Activated CD4-positive, alpha-beta T cell treated with anti-CD3 and anti-CD28 coated beads, Interleukin-2, amount 50 U/mL, for 4 hours (primary cell): ENCODE measurements around the gene DENND2A.
"Not testable (repeated sequence)": the region's sequence is repeated elsewhere in the genome, so short reads cannot be mapped to it uniquely, and the experiment has no call there.

ENCODE experiments used
- DNase-seq, 2 experiments: peaks; one replicate each; pipeline ENCODE4 v3.0.0-alpha.2; 2020

Gene DENND2A

GRCh38 chr7:140644761-140645160 lies 4.1 kb upstream of the DENND2A start:
- DNase-seq, result not testable (repeated sequence)

GRCh38 chr7:140643416-140643815 lies 2.8 kb upstream of the DENND2A start:
- no peak for DNase-seq

GRCh38 chr7:140641524-140642195 lies 1.0 kb upstream of the DENND2A start:
- no peak for DNase-seq

DNA sequence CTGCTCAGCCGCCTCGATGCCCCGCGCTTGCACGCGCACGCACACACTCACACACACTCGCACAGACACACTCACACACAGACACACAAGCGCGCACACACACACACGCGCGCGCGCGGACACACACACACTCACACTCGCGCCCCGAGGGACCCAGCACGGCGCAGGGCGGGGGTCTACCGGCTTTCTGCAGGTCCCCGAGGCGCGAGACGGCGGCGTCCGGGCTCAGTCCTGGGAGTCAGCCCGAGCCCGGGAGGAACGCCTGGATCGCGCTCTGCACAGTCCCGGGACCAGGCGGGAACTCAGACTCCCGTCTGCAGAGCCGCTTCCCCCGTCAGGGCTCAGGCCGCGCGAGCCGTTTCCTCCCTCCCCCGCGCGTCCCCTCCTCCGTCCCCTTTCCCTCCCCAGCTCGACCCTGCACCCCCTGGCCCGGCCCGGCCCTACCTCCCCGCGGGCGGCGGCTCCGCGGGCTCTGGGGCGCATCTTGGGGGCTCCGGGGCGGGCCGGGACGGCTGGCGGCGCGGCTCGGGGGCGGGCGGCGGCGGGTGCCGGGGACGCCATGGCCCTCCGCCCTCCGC lies 464 bp downstream of the DENND2A start:
- no peak for DNase-seq

- peak in 1 of 2 experiments; percentile 14 for DNase-seq
Measured at GRCh38 chr7:140639366-140640053, 1.1 kb downstream of the DENND2A start.

GRCh38 chr7:140638173-140638791 lies 2.3 kb downstream of the DENND2A start:
- DNase-seq, result no peak

DNA sequence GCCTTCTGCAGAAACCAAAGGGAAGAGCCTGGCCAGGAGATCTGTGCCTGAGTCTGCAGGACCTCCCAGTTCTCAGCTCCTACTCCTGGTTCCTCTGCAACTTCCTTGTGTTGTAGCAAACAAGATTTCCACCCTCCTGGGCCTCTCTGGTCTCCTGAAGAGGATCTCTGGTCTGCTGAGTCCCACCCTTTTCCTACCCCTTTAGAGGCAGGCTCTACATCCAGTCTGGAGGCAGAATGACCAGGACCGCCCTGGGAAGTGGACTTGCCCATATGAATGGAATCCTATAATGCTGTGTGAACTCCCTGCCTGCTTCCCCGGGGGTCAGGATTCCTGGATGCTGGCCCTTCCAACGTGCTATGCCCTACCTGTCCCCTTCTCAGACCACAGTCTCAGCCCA lies 3.2 kb downstream of the DENND2A start:
- no peak for DNase-seq

DNA sequence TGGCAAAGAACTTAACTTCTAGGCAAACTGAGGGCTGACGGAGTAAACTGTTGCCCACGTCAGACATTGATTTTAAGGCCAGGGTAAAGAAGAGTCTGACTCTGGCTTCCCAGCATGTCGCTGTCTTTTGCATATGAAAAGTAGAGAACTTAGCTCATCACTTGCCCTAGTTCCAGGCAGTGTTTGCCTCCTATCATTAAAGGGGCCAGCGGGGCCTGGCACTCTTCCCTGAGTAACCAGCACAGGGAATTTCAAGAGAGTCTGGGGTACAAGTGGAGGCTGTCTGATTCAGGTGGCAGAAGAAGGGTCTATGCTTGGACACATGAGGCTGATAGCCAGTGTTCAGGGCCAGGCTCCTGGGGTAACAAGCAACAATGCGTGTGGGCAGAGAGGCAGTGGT lies 4.8 kb downstream of the DENND2A start:
- no peak for DNase-seq

GRCh38 chr7:140635345-140635744 lies 5.3 kb downstream of the DENND2A start:
- no peak for DNase-seq

GRCh38 chr7:140631602-140632001 lies 9.0 kb downstream of the DENND2A start:
- DNase-seq, result no peak

DNA sequence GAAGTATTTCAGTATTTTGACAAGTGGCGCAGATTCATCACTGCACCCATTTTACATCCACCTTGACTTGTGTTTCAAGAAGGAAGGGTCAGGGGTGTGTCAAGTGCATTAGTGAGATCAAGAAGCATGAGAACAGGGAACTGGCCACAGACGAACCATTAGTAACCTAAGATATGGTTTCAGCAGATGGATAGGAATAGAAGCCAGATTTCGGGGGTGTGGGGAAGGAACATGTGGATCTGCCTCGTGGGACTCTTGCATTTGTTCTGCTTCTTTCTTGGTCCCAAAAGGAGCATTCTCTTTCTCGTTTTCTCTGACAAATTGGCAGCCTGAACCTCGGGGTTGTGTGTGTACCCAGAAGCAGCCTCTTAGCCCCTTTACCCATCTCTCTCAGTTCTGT lies 9.6 kb downstream of the DENND2A start:
- DNase-seq, result no peak

DNA sequence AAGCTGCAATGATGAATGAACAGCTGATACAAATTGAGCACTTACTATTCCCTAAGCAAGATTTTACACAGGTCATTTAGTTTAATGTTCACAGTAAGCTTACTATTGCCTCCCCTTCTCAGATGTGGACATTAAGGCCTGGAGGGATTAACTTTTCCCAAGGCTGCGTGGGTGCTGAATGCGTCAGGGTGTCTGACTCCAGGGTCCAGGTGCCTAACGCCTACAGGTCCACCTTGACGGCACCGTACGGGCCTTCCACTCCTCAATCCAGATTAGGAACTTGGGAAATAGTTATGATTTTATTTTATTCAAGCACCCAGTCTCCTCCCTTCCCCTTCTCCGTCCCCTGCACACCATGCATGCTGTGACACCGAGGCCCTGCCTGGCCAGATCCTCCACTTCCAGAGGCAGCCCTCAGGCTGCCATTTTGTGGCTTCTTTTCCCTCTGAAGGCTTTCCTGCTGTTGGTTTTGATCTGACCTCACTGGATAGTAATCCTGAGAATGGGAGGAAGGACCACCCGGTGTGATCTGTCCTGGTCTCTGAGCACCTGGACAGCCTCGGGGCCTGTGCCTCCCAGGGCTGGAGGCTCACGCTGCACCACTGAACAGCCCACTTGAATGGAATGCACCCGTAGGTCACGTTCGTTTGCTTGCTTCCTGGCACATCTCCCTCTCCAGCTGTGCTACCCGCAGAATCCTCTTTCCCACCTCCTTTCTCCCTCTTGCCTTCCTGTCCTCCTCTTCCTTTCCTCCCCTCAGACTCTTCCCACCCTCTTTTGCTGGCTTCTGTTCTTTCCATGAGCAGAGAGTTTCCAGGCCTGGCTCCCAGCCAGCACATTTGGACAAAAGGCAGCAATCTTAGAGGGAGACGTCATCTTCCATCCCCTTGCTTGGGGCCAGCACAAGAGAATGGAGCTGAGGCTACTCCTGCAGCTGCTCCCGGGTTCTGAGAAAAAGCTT lies 14.4 kb downstream of the DENND2A start:
- no peak for DNase-seq

- DNase-seq, result not testable (repeated sequence)
Measured at GRCh38 chr7:140625192-140625558, 15.4 kb downstream of the DENND2A start.

- DNase-seq, result no peak
Measured at GRCh38 chr7:140624392-140625191, 16.0 kb downstream of the DENND2A start.

DNA sequence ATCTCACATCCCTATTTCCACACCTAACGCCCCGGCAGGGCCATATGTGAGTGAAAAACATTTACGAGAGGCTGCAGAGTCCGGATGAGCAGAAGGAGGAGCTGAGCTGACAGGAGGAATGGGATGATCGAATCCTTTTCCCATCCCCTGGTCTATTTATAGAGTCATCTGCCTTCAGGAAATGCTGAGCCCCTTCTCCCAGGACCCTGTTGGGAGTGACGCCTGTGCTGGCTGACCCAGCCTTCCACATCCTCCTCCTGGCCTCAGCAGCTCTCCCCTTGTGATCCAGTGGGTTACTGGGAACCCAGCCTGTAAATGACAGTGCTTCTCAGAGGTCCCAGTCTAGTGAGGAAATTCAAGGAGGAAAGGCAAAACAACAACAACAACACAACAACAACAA lies 16.6 kb downstream of the DENND2A start:
- DNase-seq, result no peak

GRCh38 chr7:140621401-140622021 lies 19.1 kb downstream of the DENND2A start:
- DNase-seq, result no peak

GRCh38 chr7:140619915-140620510 lies 20.6 kb downstream of the DENND2A start:
- not testable (repeated sequence) for DNase-seq

DNA sequence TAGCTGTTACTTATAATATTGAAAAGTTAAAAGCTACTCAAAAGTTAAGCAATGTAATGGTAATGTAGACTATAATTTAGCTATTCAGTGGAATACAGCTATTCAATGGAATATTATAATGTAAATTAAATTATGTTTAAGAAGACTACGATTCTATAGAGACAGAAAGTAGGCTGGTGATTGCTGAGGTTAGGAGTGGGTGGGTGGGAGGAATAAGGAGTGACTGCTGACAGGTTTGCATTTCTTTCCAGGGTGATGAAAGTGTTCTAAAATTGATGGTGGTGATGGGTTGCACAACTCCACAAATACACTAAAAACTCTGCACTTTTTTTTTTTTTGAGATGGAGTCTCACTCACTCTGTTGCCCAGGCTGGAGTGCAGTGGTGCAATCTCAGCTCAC lies 21.4 kb downstream of the DENND2A start:
- DNase-seq, result no peak

GRCh38 chr7:140618306-140618705 lies 22.3 kb downstream of the DENND2A start:
- DNase-seq, result no peak

DNA sequence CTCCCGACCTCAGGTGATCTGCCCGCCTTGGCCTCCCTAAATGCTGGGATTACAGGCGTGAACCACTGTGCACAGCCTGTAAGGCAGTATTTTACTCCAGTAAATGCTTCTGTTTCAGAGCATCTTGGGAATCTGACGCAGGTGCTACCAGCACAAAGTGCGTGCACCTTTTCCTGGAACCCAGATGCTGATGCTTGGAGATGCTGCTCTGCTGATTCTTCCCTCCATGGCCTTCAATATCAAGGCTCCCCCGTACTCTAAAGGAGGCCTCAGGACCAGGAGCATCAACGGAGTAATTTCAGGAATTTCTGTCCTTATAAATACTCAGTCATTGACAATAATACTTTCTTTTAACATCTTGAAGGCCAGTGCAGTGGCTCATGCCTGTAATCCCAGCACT lies 23.5 kb downstream of the DENND2A start:
- no peak for DNase-seq

DNA sequence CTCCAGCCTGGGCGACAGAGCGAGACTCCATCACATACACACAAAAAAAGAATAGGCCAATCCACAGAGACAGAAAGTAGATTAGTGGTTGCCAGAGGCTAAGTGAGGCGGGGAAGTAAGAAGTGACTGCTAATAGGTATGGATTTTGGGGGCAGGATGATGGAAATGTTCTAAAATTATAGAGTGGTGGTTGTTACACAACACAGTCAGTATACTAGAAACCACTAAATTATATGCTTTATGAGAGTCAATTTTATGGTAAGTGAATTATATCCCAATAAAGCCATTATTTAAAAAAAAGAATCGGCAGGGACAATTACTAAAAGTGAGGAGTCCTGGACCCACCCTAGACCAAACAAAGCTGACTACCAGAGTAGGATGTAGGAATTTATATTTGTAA lies 24.3 kb downstream of the DENND2A start:
- DNase-seq, result no peak
